Esophagus muscularis mucosa (tissue), 3 donors: ENCODE results near the gene ZSWIM1.

Experiments used
- POLR2A ChIP-seq: fragments of 450-650 bp; IDR thresholded peaks from one replicate; pipeline ENCODE4 v1.6.1; 2017; ENCODE audit warnings: antibody characterized with exemption, moderate library complexity, mild to moderate bottlenecking, low read depth
- POLR2AphosphoS5 ChIP-seq, 2 donors: sonication (generic); formaldehyde crosslinking; IDR thresholded peaks; one replicate each; pipeline ENCODE4 v1.6.1; 2017; ENCODE audit warnings: antibody characterized with exemption in 2 of 2
- TF ChIP-seq, protein P1 (sequence below), 3 experiments: fragments of 200-600 bp in 2 of 3; fragments of 450-650 bp in 1 of 3; sonication (generic) in 2 of 3; IDR thresholded peaks; one replicate each; pipeline ENCODE4 v1.5.1; 2017 to 2019; ENCODE audit warnings: antibody characterized with exemption in 3 of 3, mild to moderate bottlenecking in 2 of 3, moderate library complexity in 1 of 3

DNA sequence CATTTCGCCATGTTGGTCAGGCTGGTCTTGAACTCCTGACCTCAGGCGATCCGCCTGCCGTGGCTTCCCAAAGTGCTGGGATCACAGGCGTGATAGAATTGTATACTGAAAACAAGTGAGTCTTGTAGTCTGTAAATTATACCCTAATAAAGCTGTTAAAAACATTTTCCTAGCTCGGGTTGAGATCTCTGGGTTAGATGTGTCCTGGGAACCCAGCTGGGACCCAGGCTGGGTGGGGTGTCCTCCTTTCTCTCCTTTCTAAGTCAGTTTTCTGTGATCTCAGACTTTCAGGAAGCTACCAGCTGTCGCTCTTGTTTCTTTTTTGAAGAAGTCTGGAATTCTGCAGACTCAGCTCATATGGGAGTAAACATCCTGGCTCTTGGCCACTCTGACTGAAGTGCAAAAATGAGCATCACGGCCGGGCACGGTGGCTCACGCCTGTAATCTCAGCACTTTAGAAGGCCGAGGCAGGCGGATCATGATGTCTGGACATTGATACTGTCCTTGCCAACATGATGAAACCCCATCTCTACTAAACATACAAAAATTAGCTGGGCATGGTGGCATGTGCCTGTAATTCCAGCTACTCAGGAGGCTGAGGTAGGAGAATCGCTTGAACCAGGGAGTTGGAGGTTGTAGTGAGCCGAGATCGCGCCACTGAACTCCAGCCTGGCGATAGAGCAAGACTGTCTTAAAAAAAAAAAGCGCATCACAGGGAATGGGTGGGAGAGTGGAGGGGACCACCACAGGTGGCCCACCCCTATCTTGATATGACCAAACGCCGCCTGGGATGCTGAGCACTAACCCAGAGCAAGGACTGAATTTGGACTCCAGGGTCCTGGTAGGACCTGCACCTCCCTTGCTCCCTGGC is 43.6 kb downstream of the ZSWIM1 start:
- no peak for TF ChIP-seq POLR2AphosphoS5 (IDR thresholded peaks at IDR 0.05)
- TF ChIP-seq, protein P1, sequence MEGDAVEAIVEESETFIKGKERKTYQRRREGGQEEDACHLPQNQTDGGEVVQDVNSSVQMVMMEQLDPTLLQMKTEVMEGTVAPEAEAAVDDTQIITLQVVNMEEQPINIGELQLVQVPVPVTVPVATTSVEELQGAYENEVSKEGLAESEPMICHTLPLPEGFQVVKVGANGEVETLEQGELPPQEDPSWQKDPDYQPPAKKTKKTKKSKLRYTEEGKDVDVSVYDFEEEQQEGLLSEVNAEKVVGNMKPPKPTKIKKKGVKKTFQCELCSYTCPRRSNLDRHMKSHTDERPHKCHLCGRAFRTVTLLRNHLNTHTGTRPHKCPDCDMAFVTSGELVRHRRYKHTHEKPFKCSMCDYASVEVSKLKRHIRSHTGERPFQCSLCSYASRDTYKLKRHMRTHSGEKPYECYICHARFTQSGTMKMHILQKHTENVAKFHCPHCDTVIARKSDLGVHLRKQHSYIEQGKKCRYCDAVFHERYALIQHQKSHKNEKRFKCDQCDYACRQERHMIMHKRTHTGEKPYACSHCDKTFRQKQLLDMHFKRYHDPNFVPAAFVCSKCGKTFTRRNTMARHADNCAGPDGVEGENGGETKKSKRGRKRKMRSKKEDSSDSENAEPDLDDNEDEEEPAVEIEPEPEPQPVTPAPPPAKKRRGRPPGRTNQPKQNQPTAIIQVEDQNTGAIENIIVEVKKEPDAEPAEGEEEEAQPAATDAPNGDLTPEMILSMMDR (IDR thresholded peaks at IDR 0.05), result no peak
- no peak for TF ChIP-seq POLR2A
